Retinal pigment epithelial cell (primary cell): ENCODE data around the gene FAM76A.
A peak's percentile ranks its signal among the peaks of the same experiment; 100 is the strongest.
"Not testable (repeated sequence)": the region's sequence is repeated elsewhere in the genome, so short reads cannot be mapped to it uniquely, and the experiment has no call there.

Experiments used
- DNase-seq: peaks from one replicate; pipeline ENCODE4 v3.0.0-alpha.2; 2010; ENCODE audit warnings: low read depth
- H3K4me3 ChIP-seq: 2 replicates; pipeline ENCODE4 v1.5.1; 2011; ENCODE audit warnings: mild to moderate bottlenecking, low read length, control low read depth, moderate library complexity
- TF ChIP-seq, protein P1 (sequence below): conservative IDR thresholded peaks from 2 replicates; pipeline ENCODE4 v1.5.1; 2011; ENCODE audit warnings: low read depth, low read length, control low read depth, inconsistent platforms

Gene FAM76A

DNA sequence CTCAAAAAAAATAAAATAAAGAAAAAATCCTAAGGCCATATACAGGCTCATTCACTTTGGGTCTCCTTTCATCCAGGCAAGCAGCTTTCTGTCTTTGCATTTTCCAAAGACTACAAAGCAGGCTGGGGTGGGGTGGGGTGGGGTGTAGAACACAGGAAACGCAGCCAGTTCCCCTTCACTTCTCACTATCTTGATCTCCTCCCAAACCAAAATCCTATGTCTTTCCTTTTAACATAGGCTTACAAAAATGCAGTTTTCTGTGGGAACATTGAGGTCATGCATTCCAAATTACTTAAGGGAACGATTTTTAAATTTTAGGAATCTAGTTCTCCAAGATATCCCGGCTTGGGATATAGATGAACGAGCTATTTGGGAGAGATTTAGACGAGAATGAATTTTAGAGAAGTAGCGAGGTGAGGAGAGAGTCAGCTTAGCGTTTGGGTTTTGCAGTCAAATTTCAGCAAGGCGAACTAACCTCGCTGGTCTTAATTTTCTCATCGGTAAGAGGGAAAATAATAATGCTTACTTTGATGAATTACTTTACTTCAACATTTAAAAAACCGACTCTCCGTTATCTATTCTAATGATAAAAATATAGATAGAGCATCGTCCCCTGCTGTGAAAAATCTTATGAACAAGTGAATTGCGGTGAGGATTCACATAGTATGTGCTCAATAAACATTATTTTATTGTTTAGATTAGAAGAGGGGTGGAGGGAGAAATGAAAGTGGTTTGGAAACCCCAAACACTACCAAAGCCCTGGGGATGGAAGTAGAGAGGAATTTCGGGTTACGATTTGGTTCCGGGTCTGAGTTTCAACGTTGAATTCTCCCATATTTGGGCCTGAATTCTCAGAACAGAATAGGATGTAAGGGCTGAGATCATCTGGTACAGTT, 46.5 kb downstream of the FAM76A start:
- TF ChIP-seq, protein P1, sequence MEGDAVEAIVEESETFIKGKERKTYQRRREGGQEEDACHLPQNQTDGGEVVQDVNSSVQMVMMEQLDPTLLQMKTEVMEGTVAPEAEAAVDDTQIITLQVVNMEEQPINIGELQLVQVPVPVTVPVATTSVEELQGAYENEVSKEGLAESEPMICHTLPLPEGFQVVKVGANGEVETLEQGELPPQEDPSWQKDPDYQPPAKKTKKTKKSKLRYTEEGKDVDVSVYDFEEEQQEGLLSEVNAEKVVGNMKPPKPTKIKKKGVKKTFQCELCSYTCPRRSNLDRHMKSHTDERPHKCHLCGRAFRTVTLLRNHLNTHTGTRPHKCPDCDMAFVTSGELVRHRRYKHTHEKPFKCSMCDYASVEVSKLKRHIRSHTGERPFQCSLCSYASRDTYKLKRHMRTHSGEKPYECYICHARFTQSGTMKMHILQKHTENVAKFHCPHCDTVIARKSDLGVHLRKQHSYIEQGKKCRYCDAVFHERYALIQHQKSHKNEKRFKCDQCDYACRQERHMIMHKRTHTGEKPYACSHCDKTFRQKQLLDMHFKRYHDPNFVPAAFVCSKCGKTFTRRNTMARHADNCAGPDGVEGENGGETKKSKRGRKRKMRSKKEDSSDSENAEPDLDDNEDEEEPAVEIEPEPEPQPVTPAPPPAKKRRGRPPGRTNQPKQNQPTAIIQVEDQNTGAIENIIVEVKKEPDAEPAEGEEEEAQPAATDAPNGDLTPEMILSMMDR = no peak
- DNase-seq = no peak
- H3K4me3 ChIP-seq = peak overlapping the region; percentile 87

DNA sequence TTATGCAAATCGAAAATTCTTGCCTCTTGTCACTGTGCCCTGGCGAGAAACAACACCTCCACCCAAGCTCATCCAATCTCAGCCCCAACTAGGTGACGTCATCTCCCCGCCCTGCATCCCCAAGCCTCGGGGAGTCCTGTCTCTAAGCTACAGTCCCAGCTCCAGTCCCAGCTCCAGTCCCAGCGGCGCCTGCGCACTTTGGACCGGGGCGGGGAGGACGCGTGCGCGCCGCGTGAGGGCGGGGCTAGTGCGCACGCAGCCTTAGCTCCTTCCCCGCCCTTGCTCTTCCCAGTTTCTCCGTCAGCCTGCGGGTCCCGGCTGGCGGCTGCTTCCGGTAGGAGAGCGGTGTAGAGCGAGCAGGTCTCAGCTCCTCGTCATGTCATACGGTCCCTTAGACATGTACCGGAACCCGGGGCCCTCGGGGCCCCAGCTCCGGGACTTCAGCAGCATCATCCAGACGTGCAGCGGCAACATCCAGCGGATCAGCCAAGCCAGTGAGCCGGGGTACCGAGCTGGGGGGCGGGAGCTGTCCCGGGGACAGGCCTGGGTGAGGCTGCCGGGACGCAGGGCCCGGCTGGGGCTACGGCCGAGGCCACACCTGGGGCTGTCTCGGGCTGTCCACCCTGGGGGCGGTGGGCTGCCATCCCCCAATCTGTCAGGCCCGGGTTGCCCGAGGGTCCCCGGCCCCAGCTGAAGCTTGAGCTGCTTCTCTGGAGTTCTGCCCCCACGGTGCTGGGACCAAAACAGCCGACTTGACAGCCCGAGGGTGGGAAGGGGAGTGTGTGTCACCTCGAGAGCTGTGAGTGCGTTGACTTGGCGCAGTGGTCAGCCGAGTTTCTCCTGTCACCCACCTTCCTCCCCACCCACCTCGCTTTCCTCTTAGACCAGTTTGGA, 47.4 kb downstream of the FAM76A start, which contains the start of gene STX12:
Gene STX12, plus strand, starts transcription at position 288 of the 894 bp plus-strand sequence. Its CDS starts 89 bp downstream, at position 377.
- TF ChIP-seq, protein P1 = no peak
- H3K4me3 ChIP-seq = peak within 1 kb of the TSS; percentile 87
- DNase-seq = peak; percentile 92

DNA sequence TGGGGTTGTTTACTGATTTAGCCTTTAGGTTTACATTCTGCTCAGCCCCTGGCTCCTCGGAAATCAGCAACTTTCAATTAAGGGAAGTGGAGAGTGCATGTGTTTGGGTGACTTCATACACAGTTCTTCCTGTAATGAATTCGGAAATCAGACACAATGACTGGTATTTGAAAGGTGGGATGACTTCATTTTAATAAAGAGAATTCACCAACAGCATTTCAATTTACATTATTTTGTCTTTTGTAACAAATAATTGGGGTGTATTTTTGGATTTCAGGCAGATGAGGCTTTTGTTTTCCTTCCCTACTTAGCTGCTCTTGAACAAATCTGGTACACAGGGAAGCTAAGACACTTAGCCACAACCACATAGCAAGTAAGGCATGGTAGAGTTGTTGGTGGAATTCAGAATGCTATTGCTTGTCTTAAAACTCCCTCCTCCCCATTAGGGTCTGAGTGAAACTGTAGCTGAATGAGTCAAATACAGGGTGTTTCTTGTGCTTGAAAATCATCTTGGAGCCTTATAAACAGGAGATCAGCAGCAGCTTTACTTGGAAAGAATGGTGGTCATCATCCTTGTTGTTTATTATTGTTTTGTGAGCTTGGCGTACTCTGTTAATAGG, 48.2 kb downstream of the FAM76A start:
- TF ChIP-seq, protein P1 = no peak
- DNase-seq = no peak
- peak overlapping the region; percentile 87 for H3K4me3 ChIP-seq

DNA sequence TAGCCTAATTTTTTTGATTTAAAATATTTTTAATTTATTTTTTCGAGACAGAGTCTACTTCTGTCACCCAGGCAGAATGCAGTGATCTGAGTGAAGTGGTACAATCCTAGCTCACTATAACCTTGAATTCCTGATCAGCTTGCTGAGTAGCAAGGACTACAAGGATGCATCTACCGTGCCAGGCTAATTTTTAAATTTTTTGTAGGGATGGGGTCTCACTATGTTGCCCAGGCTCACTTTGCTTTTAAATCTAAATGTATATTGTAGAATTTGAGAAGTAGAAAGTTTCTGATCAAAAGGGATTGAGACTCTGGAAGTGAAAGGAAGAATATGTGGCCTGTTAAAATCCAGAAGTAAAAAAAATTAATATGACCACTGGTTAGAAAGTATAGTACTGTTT, 48.9 kb downstream of the FAM76A start:
- no peak for DNase-seq
- TF ChIP-seq, protein P1 = no peak
- no peak overlapping the region for H3K4me3 ChIP-seq

DNA sequence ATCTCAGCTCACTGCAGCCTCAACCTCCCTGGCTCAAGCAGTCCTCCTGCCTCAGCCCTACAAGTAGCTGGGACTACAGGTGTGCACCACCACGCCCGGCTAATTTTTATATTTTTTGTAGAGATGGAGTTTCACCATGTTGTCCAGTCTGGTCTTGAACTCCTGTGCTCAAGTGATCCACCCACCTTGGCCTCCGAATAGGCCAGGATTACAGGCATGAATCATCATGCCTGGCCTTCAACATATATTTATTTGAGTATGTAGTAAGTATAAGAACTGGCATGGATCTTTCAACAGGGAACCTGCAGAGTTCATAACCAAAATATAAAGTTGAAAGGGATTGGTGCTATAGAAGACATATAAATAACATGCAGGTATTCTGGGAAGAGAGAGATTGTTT, 49.6 kb downstream of the FAM76A start:
- not testable (repeated sequence) for H3K4me3 ChIP-seq, DNase-seq

DNA sequence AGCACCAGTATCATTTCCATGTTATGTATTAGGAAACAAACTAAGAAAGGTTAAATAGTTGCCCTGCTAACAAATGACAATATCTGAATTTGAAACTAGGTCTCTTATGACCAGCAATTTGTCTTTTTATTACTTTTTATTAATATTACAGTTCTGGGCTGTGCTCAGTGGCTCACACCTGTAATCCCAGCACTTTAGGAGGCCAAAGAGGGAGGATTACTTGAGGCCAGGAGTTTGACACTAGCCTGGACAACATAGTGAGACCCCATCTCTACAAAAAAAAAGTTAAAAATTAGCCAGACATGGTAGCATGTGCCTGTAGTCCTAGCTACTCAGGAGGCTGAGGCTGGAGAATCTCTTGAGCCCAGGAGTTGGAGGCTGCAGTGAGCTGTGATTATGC, 50.5 kb downstream of the FAM76A start:
- DNase-seq, H3K4me3 ChIP-seq: not testable (repeated sequence)

DNA sequence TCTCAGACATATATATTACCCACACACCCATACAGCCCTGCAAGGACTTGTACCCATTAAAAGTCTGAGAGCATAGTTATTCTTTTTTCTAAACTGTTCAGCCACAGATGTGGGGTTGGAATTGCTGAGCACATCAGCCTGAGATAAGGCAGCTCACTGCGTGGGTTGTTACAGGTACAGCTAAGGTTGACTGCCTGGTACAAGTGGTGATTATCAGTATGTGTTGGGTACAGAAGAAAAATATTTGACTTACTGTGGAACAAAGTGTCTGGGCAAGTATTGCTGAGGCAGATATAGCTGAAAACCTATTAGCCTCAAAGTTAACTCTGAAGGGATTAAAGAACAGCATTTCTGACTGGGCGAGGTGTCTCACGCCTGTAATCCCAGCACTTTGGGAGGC, 52.3 kb downstream of the FAM76A start:
- DNase-seq = no peak
- H3K4me3 ChIP-seq = no peak overlapping the region
- TF ChIP-seq, protein P1 = no peak
